DMS 273 (cell line): ENCODE measurements around the gene MBOAT2.
"Not testable (repeated sequence)": the region's sequence is repeated elsewhere in the genome, so short reads cannot be mapped to it uniquely, and the experiment has no call there.

ENCODE experiments used
- DNase-seq: peaks from one replicate; lab custom pipeline; 2025; ENCODE audit not compliant: unreplicated experiment; lab: John Stamatoyannopoulos, UW

The MBOAT2 gene

DNA sequence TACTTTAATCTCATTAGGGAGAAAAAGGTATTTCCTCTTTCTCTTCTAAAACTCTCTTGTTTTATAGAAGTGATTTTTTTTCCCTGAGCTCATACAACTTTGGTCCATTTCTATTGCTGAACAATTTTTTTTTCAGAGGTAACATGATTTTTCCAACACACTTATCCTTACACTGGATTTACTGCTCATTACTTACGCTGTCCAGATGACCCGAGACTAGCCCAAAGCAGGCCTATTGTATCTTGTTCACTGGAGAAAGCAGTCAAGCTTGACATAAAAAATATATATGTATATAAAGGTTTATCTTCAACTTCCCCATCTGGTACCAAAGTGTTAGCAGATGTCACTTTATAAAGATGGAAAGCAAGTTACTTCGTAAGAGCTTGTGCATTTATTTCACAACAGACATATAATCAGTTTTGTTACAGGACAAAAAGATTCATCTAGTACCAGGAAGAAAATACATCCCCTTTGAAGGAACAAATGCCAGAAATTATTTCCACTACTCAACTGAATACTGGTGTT, 95.7 kb downstream of the MBOAT2 start:
- DNase-seq: peak; percentile 26

DNA sequence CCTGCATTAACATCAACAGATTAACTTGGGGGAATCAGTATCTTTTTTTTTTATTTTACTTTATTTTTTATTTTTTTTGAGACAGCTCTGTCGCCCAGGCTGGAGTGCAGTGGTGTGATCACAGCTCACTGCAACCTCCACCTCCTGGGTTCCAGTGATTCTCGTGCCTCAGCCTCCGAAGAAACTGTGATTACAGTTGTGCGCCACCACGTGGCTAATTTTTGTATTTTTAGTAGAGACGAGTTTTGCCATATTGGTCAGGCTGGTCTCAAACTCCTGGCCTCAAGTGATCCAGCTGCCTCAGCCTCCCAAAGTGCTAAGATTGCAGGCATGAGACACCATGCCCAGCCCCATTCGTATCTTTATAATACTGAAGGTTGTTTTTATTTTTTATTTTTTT, 99.6 kb downstream of the MBOAT2 start:
- not testable (repeated sequence) for DNase-seq

DNA sequence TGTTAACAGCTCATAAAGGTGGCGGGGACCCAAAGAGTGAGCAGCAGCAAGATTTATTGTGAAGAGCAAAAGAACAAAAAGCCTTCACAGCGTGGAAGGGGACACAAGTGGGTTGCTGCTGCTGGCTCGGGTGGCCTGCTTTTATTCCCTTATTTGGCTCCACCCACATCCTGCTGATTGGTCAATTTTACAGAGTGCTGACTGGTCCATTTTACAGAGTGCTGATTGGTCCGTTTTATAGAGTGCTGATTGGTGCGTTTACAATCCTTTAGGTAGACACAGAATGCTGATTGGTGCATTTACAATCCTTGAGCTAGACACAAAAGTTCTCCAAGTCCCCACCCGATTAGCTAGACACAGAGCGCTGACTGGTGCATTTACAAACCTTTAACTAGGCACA, 100.7 kb downstream of the MBOAT2 start:
- not testable (repeated sequence) for DNase-seq

DNA sequence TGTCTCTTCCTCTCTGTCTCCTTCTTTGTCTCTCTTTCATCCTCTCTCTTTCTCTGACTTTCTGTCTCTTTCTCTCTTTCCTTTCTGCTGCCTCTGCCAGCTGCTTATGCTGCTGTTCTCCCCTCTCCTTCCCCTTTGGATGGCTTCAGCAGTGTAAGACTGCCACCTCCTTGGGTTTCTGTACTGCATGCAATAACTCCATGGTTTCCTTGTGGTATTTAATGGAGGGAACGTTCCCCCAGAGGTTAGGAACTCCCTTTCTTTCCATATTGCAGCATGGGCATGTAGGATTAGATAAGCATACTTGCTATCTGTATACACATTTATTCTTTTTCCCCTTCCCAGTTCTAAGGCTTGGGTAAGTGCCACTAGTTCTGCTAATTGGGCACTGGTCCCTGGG, 106.3 kb downstream of the MBOAT2 start:
- DNase-seq: not testable (repeated sequence)

DNA sequence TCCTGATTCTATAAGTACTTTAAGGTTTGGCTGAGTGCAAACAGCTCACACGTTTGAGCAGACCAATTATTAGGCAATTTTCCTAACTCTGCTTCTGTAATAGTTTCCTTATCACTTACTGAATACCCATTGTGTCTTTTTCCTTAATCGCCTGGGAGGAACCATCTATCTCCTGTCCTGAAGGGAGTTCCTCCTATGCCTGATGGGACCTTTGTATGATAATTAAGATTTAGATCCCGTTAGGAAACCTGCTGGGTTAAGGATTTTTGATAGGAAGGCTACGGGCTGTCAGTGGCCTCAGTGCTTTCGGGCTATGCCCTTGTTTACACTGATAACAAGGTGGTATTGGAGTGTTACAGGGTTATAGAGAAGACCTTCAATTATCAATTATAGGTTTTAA, 106.8 kb downstream of the MBOAT2 start:
- DNase-seq: not testable (repeated sequence)

DNA sequence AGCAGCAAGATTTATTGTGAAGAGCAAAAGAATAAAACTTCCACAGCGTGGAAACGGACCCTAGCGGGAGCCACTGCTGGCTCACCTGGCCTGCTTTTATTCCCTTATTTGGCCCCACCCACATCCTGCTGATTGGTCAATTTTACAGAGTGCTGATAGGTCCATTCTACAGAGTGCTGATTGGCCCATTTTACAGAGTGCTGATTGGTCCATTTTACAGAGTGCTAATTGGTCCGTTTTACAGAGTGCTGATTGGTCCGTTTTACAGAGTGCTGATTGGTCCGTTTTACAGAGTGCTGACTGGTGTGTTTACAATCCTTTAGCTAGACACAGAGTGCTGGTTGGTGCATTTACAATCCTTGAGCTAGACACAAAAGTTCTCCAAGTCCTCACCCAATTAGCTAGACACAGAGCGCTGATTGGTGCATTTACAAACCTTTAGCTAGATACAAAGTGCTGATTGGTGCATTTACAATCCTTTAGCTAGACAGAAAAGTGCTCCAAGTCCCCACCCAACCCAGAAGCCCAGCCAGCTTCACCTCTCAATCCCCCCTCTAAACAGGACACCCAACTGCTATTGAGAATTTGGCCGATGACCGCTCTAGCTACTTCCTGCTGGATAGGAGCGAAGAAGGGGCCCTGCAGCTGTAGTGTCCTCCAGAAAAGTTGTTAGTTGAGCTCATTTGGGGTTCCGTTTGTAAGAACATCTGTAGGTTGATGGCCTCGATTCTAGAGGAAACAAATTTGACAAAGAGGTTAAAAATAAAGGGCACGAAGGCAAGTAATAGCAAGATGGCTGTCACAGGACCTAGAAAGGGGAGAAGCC, 108.2 kb downstream of the MBOAT2 start:
- DNase-seq: not testable (repeated sequence)

DNA sequence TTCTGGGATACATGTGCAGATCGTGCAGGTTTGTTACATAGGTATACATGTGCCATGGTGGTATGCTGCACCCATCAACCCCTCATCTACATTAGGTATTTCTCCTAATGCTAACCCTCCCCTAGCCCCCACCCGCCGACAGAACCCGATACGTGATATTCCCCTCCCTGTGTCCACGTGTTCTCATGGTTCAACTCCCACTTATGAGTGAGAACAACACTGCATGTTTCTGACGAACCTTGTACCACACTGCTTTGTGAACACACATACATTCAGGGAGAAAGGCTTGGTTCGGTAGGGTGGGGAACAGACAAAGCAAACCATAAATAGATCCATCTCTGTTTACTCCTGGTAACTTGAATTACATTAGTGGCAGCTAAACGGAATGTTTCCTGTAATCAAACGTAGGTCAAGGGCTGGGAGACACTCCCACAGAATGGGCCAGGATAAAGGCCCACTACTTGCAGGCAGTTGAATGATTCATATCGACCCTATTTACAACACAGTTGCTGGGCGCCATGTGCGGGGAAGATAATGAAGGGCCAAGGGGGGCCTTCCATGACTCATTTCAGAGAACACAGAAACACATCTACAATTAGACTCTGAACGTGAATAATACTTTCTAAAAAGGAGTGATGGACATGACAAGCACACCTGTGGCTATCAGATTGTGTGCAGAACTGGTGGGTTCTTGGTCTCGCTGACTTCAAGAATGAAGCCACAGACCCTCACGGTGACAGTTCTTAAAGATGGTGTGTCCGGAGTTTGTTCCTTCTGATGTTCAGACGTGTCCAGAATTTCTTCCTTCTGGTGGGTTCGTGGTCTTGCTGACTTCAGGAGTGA, 109.3 kb downstream of the MBOAT2 start:
- no peak for DNase-seq

DNA sequence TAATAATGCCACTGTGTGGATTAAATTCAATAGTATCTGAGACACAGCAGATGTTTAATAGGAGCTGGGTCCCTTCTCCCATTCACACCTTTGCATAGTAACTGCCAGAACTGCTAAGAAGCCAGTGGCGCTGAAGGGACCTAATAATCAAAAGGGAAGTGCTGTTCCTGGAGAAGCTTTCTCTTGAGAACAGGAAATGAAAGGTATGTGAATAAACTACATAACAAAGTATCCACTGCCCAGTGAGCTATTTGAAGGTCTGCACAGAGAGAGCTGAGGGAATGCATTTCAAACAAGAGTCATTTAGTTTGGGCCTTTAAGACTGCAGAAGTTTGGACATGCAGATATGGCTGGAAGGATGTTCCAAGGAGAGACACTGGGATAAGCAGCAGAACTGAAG, 110.0 kb downstream of the MBOAT2 start:
- DNase-seq: no peak

DNA sequence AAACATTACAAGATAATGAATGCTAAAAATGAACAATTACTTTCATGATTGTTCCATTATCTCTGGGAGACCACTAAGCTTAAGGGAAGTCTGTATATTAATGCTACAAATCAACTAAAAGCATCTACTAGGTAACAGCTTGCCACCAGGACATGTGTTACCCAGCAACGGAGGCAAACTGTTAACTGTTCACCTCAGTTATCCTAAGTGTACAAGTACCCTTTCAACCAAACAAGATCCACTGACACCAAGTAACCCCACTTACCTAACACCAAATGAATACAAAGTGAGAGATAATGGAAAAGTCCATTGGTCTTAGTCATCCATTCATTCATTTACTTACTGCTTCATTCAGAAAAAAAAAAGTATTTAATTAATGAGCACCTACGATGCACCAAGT, 111.4 kb downstream of the MBOAT2 start:
- no peak for DNase-seq

DNA sequence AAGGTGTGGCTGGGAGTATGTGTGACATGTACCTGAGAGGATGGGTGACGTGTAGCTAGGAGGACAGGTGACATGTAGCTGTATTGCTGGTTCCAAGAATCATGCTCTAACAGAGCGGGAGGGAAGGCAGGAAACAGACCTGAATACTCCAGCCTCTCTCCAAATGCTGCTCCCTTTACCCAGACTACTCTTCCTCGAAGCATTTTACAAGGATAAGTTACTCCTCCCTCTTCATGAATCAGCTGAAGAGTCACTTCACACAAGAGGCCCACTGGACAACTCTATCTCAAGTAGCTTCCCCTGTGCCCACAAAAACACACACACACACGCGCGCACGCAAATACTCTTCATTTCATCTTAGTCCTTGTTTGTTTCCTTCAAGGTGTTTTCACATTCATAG, 113.5 kb downstream of the MBOAT2 start:
- DNase-seq: no peak

DNA sequence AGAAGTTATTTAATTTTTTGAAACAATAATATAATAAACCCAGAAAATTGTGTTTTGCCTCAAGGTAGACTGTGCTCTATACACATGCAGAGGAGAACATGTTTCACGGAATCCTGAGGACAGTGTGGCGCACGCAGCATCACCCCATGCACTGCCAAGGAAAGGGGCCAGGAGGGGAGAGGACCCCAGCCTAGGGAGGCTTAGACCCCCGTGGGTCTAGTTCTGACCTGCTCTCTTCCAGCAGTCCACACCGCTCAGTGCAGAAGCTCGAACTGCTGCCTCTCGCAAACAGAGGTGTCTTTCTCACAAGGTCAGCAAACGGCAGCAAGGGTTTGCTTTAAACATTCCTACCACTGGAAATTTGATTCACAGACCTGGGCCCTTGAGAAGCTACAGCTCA, 114.5 kb downstream of the MBOAT2 start:
- no peak for DNase-seq

DNA sequence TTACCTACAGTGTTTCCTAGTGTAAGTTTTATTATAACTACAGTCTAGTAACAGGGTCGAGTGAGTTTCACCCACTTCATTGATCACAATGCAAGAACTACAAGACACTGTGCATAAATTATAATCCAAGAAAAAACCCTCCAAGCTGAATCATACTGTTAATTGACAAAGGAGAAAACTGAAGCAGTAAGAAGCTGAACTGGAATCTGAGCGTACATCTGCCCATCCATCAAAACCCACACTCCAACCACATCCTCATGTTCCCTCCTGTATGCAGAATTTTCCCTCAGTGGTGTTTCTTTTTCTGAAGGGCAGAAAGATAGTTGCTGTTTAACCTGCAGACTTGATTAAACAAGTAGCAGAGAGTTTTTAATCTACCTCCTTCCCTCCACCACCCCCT, 116.6 kb downstream of the MBOAT2 start:
- DNase-seq: no peak

DNA sequence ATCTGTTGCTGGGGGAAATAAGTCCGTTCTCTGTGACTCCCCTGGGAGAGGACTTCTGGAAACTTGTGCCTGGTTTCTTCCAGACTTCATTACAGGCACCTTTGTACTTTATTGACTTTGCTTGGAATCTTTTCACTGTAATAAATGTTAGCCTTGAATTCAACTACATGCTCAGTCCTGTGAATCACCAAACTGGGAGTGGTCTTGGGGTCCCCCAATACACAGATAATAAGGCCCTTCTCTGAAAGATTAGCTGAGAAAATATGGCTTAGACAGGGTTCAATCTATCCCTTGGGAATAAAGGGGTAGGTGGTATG, 117.3 kb downstream of the MBOAT2 start:
- no peak for DNase-seq

DNA sequence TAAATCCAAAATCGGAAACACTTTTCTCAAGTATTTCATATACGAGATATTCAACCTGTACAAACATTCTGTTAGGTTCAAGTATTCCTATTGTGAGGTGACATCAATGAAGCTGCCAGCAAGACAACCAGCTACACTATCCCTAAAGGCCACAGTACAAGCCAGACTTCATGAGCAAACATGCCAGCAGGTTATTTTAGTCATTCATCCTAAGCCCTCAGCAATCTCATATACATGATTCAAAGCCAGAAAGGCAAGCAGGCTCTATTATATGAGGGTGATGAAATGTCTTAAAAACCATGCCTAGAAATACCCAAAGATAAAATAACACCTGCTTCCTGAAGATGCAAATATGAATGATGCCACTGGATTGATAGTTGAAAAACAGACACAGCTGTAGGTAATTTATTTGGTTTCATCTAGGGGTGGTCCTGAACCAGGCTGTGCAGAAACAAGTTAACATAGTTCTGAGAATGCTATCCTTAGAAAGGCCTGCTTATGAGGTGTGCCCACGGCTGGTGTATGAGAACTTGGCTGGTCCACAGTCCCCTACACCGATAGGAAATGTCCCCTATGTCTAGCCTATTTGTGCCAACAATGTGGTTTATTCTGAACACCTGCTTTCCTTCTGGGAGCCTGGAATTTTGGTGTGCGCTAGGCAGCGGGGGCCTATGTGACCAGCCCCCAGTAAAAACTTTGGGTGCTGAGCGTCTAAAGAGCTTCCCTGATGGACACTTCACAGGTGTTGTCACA, 117.9 kb downstream of the MBOAT2 start:
- DNase-seq: no peak

DNA sequence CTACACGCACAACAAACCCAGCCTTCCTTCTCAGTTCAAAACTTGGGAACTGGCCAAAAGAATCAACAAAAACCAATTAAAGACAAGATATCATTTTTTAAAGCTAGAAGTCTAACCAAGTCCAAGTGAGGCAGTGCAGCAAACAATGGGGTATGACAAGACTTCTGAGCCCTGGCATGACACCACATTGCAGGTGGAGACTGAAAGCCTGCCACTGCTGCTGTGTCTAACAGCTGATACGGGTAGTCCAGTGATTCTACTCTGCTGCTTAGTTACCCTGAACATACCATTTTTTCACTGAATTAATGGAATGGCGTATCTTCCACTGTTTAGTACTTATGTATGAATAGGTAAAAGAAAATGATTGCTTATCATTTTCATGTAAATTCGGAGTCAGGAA, 118.7 kb downstream of the MBOAT2 start:
- no peak for DNase-seq

DNA sequence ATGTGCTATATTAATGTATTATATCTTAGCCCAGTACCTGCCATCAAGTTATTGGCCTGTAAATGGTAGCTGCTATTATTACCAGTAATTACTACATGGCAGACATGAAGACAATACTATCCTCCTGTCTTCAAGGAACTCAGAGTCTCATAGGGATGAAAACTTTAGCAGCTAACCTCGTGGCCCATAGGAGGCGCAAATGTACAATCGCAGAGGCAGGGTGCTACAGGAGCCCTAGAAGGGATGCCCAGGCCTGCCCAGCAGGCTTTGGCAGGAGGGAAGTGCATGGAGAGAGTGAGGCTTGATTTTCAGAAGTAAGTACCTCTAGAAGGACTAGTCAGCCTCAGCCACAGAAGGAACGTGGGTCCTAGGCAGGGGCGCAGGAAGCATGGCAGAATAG, 121.4 kb downstream of the MBOAT2 start:
- DNase-seq: peak; percentile 44

DNA sequence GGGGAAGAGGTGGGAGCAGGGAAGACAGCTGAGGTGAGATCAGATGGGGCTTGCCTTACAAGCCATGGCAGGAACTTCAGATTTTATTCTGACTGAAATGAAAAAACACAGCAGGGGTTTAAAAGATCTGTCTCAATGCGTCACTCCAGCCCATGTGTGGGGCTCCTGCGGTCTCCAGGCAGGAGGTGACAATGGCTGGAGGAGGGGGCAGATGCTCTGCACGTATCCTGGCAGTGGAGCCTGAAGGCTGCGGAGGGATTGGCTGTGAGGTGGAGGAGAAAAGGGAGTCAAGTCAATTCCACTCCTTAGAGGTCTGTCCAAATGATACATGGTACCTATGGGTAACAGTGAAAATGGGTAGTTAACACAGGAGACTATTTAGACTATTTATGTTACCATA, 125.6 kb downstream of the MBOAT2 start:
- DNase-seq: no peak

DNA sequence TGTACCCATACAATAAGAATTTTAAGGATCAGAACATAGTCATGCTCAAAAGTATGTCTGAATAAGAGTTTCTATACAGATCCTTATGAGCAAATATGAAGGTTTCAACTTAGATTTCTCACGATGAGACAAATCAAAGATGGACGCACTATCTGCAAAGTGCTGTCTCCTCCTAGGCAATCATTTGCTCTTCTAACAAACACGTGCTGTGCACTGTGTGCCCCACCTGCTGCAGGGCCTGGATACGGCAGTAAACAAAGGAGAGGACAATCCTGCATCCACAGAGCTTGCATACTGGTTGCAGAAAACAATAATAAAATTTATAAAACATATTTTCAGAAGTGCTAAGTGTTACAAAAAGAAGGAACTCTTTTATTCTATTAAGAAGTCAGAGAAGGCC, 126.2 kb downstream of the MBOAT2 start:
- DNase-seq: no peak

DNA sequence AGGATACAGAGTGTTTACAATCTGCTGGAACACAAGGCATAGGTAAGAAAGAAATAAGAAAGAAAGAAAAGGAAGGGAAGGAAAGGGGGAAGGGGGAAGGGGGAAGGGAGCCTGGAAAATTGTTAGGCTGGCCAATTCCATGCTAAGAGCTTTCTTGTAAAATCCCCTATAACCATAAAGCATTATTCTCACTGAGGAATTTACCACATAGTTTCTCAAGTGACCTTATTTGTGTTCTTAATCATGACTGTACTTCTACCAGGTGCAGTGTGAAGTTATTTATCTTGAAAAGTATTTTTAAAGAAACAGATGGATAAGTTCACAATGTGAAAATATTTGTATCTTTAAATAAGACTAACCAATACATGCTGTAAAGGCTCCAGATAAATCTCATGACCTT, 126.9 kb downstream of the MBOAT2 start:
- no peak for DNase-seq

DNA sequence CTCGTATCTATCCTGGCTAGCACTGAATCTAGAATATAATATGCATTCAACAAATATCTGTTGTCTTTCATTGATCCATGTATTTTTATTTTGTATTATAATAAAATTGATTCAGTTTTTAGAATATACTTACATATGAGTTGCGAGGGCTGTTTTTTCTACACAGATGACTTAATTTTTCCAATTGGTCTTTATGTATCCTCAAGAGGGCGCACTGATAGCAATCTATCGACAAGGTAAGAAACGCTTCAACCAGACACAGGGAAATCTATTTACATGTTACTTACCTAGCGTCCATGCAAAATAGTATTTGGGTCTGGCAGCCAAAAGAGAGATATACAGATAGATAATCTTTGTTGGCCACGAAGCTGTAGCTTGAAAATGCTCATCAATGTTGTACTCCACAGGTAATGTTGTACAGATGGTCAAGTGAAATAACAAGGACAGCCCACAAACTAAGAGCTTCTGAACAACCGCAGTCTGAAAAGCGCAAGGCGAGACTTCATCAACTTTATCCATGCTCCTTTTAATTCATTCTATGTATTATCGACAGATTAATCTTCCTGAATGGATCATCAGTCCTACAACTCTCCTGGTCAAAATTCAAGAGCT, 130.6 kb downstream of the MBOAT2 start:
- DNase-seq: peak; percentile 73

DNA sequence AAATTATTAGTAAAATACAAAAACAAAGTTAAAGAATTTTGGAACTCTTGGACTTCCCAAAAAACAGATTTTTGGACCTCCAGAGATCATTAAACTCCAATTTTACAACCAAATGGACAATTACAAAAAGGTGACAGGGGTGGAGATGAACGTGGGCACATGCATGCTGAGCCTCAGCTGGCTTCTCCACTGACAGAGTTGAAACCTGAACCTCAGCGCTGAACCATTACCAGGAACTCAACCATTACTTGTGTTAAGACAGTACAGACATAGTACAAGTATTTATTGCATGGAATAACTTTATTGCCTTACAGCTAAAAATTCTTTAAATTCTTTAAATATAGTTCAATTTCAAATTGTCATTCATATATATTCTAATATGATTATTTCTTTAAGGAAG, 133.0 kb downstream of the MBOAT2 start:
- no peak for DNase-seq
